Skeletal muscle tissue (tissue), 4 donors: ENCODE data around the gene NRDE2. TPM values are rescaled to one million over a fixed set of nuclear protein-coding genes. Genes with fewer than 3 reads are reported as not detected.
"Not testable (repeated sequence)": the region's sequence is repeated elsewhere in the genome, so short reads cannot be mapped to it uniquely, and the experiment has no call there.

Experiments
- H3K27ac ChIP-seq: one replicate; pipeline ENCODE4 v1.7.0; 2013; ENCODE audit warnings: mild to moderate bottlenecking, low read depth, low read length, inconsistent platforms
- H3K27me3 ChIP-seq, 3 donors: one replicate each; pipeline ENCODE4 v1.7.0; 2013; ENCODE audit warnings: low read length in 3 of 3; ENCODE audit not compliant: control insufficient read depth in 3 of 3, insufficient read depth in 3 of 3
- H3K36me3 ChIP-seq, 3 donors: one replicate each; pipeline ENCODE4 v1.7.0; 2013; ENCODE audit warnings: low read length in 3 of 3; ENCODE audit not compliant: control insufficient read depth in 3 of 3, insufficient read depth in 3 of 3
- H3K4me1 ChIP-seq, 3 donors: one replicate each; pipeline ENCODE4 v1.7.0; 2013; ENCODE audit warnings: low read length in 3 of 3, mild to moderate bottlenecking in 3 of 3; ENCODE audit not compliant: control insufficient read depth in 3 of 3, insufficient read depth in 3 of 3
- H3K4me3 ChIP-seq, 3 donors: one replicate each; pipeline ENCODE4 v1.7.0; 2013; ENCODE audit warnings: low read length in 3 of 3
- H3K9ac ChIP-seq, 3 donors: one replicate each; pipeline ENCODE4 v1.7.0; 2013; ENCODE audit warnings: low read length in 3 of 3, mild to moderate bottlenecking in 3 of 3, moderate library complexity in 2 of 3, low read depth in 1 of 3
- H3K9me3 ChIP-seq, 3 donors: one replicate each; pipeline ENCODE4 v1.7.0; 2013; ENCODE audit warnings: low read length in 3 of 3; ENCODE audit not compliant: control insufficient read depth in 3 of 3
- total RNA-seq: library from RNA; depleted of rRNA; stranded (reverse); fragments of >200 nt; gene quantifications from one replicate; pipeline ENCODE4 v1.2.3, GENCODE V29; 2014
- donor health status: Osteomylitis.

The NRDE2 gene
- total RNA-seq, 1 donor from 2014 or later = 14.6 TPM

DNA sequence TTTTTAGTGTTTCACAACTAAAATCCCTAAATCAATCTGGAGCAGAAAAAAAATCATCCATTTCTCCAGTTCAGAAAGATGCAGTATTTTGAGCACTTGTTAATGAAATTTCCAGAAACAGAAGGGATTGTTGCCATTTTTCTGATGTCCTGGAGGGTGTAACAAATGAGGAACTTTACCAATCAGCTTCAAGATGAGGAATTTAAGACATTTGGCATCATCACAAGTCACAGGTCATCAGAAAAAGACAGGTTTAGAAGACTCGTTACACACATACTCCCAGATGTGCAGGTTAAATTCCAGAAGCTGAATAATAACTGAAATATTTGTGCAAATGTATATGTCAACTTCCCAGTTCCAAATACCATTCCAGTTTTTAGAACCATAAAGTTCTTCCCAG, 75.9 kb downstream of the NRDE2 start:
- peak overlapping the region; percentile 85 to 94 (median 88) for H3K4me3 ChIP-seq
- peaks cover 0 to 10% (median 5%) of the 10 kb centered on the region in 3 donors for H3K27me3 ChIP-seq
- peaks cover 4 to 13% (median 10%) of the 10 kb centered on the region in 3 donors for H3K36me3 ChIP-seq
- H3K9me3 ChIP-seq = no peaks in the 10 kb centered on the region
- peaks cover 8 to 17% (median 16%) of the 10 kb centered on the region in 3 donors for H3K4me1 ChIP-seq
- H3K27ac ChIP-seq = peak overlapping the region; percentile 96
- peak overlapping the region; percentile 97 to 99 (median 97) for H3K9ac ChIP-seq

- Histone ChIP-seq H3K9ac (no peak overlapping the region), H3K27ac (no peak overlapping the region), H3K4me3 (no peak overlapping the region), H3K36me3 (peaks cover 0 to 3% (median 0%) of the 10 kb centered on the region in 3 donors), H3K9me3 (no peaks in the 10 kb centered on the region), H3K4me1 (peaks cover 8 to 17% (median 15%) of the 10 kb centered on the region in 3 donors), H3K27me3 (peaks cover 0 to 10% (median 5%) of the 10 kb centered on the region in 3 donors)
Measured at GRCh38 chr14:90253826-90254225, 77.9 kb downstream of the NRDE2 start.

DNA sequence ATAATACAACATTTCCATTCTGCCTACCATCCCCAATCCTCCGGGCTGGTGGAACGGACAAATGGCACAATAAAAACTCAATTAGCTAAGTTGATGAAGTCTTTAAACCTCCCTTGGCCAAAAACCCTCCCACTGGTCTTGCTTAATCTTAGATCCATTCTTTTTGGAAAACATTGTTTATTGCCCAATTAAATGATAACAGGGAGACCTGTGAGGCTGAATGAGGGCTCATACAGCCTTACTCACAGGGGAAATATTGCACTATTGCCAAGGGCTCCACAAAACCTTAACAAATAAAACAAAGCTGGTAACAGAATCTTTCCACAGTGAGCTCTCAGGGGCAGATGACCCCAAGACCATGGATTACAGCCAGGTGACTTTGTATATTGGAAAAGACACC, 83.1 kb downstream of the NRDE2 start:
- peaks cover 0 to 6% (median 2%) of the 10 kb centered on the region in 3 donors for H3K27me3 ChIP-seq
- no peak overlapping the region for H3K4me3 ChIP-seq
- H3K27ac ChIP-seq = no peak overlapping the region
- H3K9me3 ChIP-seq = no peaks in the 10 kb centered on the region
- H3K36me3 ChIP-seq = no peaks in the 10 kb centered on the region
- H3K4me1 ChIP-seq = no peaks in the 10 kb centered on the region
- no peak overlapping the region for H3K9ac ChIP-seq

DNA sequence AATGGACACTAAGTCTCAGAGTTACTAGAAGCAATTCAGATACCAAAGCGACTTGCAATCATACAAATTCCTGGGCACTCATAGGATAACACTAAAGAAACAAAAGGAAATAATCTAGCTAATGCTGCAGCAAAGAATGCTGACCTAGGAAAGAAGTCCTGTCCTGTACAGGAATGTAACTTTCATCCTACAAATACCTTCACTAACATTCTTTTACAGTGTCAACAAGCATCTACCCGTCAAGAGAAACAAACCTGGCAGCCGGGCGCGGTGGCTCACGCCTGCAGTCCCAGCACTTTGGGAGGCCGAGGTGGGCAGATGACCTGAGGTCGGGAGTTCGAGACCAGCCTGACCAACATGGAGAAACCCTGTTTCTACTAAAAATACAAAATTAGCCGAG, 84.3 kb downstream of the NRDE2 start:
- not testable (repeated sequence) for H3K4me1 ChIP-seq, H3K9ac ChIP-seq, H3K36me3 ChIP-seq, H3K9me3 ChIP-seq, H3K27ac ChIP-seq, H3K4me3 ChIP-seq, H3K27me3 ChIP-seq

DNA sequence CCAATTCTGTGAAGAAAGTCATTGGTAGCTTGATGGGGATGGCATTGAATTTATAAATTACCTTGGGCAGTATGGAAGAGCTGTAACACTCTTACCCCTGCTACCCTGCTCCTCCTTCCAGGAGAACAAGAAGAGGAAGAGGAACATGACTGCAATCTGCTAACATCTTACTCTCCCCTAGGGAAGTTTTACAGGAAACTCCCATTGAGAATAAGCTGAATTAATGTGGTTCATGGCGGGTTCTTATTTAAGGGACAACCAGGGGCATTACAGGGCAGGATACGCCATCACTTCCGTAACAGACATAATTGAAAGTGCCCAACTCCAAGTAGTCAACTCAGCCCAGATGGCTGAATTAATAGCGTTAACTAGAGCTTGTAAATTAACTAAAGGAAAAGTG, 84.8 kb downstream of the NRDE2 start:
- Histone ChIP-seq H3K9ac (no peak overlapping the region), H3K4me3 (no peak overlapping the region), H3K27ac (no peak overlapping the region), H3K36me3 (no peaks in the 10 kb centered on the region), H3K27me3 (no peaks in the 10 kb centered on the region), H3K9me3 (no peaks in the 10 kb centered on the region), H3K4me1 (no peaks in the 10 kb centered on the region)

DNA sequence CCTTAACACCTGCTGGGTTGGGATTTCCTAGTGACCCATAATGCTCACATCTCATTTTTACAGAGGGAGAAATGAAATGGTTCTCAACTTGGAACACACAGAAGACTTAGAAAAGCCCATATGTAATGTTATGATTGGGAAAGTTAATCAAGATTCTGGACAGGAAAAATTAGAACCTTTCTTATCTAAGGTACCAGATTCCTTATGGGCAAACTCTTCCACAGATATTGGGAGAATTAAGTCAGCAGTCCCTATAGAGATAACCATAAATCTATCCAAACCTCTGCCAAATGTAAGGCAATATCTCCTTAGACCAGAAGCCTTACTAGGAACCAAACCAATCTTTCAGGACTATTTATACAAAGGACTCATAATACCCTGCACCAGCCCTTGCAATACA, 89.3 kb downstream of the NRDE2 start:
- Histone ChIP-seq H3K4me3 (no peak overlapping the region), H3K27me3 (no peaks in the 10 kb centered on the region), H3K9me3 (peaks cover 18 to 27% (median 22%) of the 10 kb centered on the region in 3 donors), H3K4me1 (no peaks in the 10 kb centered on the region), H3K27ac (no peak overlapping the region), H3K36me3 (no peaks in the 10 kb centered on the region), H3K9ac (no peak overlapping the region)

DNA sequence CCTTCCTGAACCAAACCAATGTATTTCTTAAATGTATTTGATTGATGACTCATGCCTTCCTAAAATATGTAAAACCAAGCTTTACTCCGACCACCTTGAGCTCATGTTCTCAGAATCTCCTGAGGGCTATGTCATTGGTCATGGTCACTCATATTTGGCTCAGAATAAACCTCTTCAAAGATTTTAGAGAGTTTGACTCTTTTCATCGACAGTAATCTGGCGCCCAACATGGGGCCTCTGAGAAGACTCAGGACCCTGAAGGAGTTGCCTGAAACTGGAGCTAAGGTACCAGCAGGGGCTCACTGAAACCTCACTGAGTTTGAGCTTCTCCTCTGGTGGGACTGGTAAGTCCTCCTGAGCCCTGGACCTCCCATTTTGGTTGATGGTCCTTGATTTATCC, 92.6 kb downstream of the NRDE2 start:
- Histone ChIP-seq H3K9me3 (peaks cover 18 to 27% (median 25%) of the 10 kb centered on the region in 3 donors), H3K27ac (no peak overlapping the region), H3K9ac (no peak overlapping the region), H3K4me1 (no peaks in the 10 kb centered on the region), H3K27me3 (peaks cover 0 to 4% (median 3%) of the 10 kb centered on the region in 3 donors), H3K4me3 (no peak overlapping the region), H3K36me3 (no peaks in the 10 kb centered on the region)

- peaks cover 18 to 22% (median 18%) of the 10 kb centered on the region in 3 donors for H3K9me3 ChIP-seq
- H3K9ac ChIP-seq = no peak overlapping the region
- peaks cover 0 to 4% (median 3%) of the 10 kb centered on the region in 3 donors for H3K27me3 ChIP-seq
- H3K36me3 ChIP-seq = no peaks in the 10 kb centered on the region
- no peak overlapping the region for H3K4me3 ChIP-seq
- H3K4me1 ChIP-seq = no peaks in the 10 kb centered on the region
- no peak overlapping the region for H3K27ac ChIP-seq
Measured at GRCh38 chr14:90235179-90235976, 96.4 kb downstream of the NRDE2 start.

- not testable (repeated sequence) for H3K9me3 ChIP-seq, H3K4me3 ChIP-seq, H3K27ac ChIP-seq, H3K27me3 ChIP-seq, H3K9ac ChIP-seq, H3K4me1 ChIP-seq, H3K36me3 ChIP-seq
Measured at GRCh38 chr14:90229942-90230341, 101.8 kb downstream of the NRDE2 start.

- Histone ChIP-seq H3K9me3 (no peaks in the 10 kb centered on the region), H3K4me3 (no peak overlapping the region), H3K36me3 (no peaks in the 10 kb centered on the region), H3K9ac (no peak overlapping the region), H3K27me3 (no peaks in the 10 kb centered on the region), H3K27ac (no peak overlapping the region), H3K4me1 (no peaks in the 10 kb centered on the region)
Measured at GRCh38 chr14:90228478-90228877, 103.3 kb downstream of the NRDE2 start.
